Measurements from ENCODE around the gene RNF149. TPM values are rescaled to one million over a fixed set of nuclear protein-coding genes. Genes with fewer than 3 reads are reported as not detected.
"Not testable (repeated sequence)": the region's sequence is repeated elsewhere in the genome, so short reads cannot be mapped to it uniquely, and the experiment has no call there.

The RNF149 gene
- total RNA-seq, 1 donor from 2014 or later = 35.0 TPM

- Histone ChIP-seq H3K4me2 (peak overlapping the region; percentile 78), H3K4me1 (peaks cover 17% of the 10 kb centered on the region), H4K20me1 (ENCODE audit: low read depth) (peaks cover 17% of the 10 kb centered on the region), H3F3A (ENCODE audit: low read depth) (peaks cover 13% of the 10 kb centered on the region), H3K36me3 (no peaks in the 10 kb centered on the region), H2AFZ (replicated peaks) (peak overlapping the region; percentile 94), H3K27ac (no peak overlapping the region), H3K9me3 (ENCODE audit: low read depth) (no peaks in the 10 kb centered on the region), H3K79me2 (ENCODE audit: low read depth) (peaks cover 37% of the 10 kb centered on the region), H3K27me3 (no peaks in the 10 kb centered on the region), H3K9ac (no peak overlapping the region), H3K4me3 (peak overlapping the region; percentile 91)
- DNase-seq (ENCODE audit: low spot score) = peak; percentile 42
- peaks cover 7% of the 10 kb centered on the region for H3K36me3 Mint-ChIP-seq
- H3K4me3 Mint-ChIP-seq = peak overlapping the region; percentile 97
- TF ChIP-seq CTCF (IDR thresholded peaks at IDR 0.05) (peak; percentile 39), EZH2 (IDR thresholded peaks at IDR 0.05) (no peak), EZH2phosphoT487 (IDR thresholded peaks at IDR 0.05) (no peak)
- H3K27ac Mint-ChIP-seq = peak overlapping the region; percentile 82
- H3K9me3 Mint-ChIP-seq = peaks cover 3% of the 10 kb centered on the region
- H3K27me3 Mint-ChIP-seq (ENCODE audit: insufficient read depth, low read depth) = peaks cover 5% of the 10 kb centered on the region
- peaks cover 25% of the 10 kb centered on the region for H3K4me1 Mint-ChIP-seq
Measured at GRCh38 chr2:101251844-101252407, 56.6 kb downstream of the RNF149 start.

GRCh38 chr2:101251246-101251781 lies 57.2 kb downstream of the RNF149 start:
- not testable (repeated sequence) for H3K27ac ChIP-seq; H3K36me3 ChIP-seq; H3K27ac Mint-ChIP-seq; H3K27me3 ChIP-seq; H3K9me3 Mint-ChIP-seq; H3K9me3 ChIP-seq (ENCODE audit: low read depth); H3K4me3 ChIP-seq; H3K9ac ChIP-seq; H3K27me3 Mint-ChIP-seq (ENCODE audit: insufficient read depth, low read depth); DNase-seq (ENCODE audit: low spot score); H2AFZ ChIP-seq (replicated peaks); H3K36me3 Mint-ChIP-seq
- peaks cover 17% of the 10 kb centered on the region for H4K20me1 ChIP-seq (ENCODE audit: low read depth)
- peaks cover 31% of the 10 kb centered on the region for H3K79me2 ChIP-seq (ENCODE audit: low read depth)
- Mint-ChIP-seq H3K4me3 (peak overlapping the region; percentile 74), H3K4me1 (peaks cover 25% of the 10 kb centered on the region)
- H3F3A ChIP-seq (ENCODE audit: low read depth) = peaks cover 13% of the 10 kb centered on the region
- H3K4me2 ChIP-seq = peak overlapping the region; percentile 78
- H3K4me1 ChIP-seq = peaks cover 17% of the 10 kb centered on the region

GRCh38 chr2:101249826-101250225 lies 58.7 kb downstream of the RNF149 start:
- Histone ChIP-seq H3F3A (ENCODE audit: low read depth) (peaks cover 13% of the 10 kb centered on the region), H3K4me1 (peaks cover 17% of the 10 kb centered on the region), H3K4me3 (no peak overlapping the region), H3K79me2 (ENCODE audit: low read depth) (peaks cover 18% of the 10 kb centered on the region), H3K27me3 (no peaks in the 10 kb centered on the region), H3K9me3 (ENCODE audit: low read depth) (no peaks in the 10 kb centered on the region), H2AFZ (replicated peaks) (no peak overlapping the region), H4K20me1 (ENCODE audit: low read depth) (peaks cover 16% of the 10 kb centered on the region), H3K27ac (no peak overlapping the region), H3K36me3 (no peaks in the 10 kb centered on the region), H3K9ac (no peak overlapping the region), H3K4me2 (no peak overlapping the region)
- Mint-ChIP-seq H3K27me3 (ENCODE audit: insufficient read depth, low read depth) (peaks cover 3% of the 10 kb centered on the region), H3K36me3 (no peaks in the 10 kb centered on the region), H3K4me3 (no peak overlapping the region), H3K27ac (no peak overlapping the region), H3K9me3 (peaks cover 3% of the 10 kb centered on the region), H3K4me1 (peaks cover 22% of the 10 kb centered on the region)
- TF ChIP-seq EZH2 (IDR thresholded peaks at IDR 0.05) = no peak
- no peak for TF ChIP-seq EZH2phosphoT487 (IDR thresholded peaks at IDR 0.05)
- no peak for TF ChIP-seq CTCF (IDR thresholded peaks at IDR 0.05)
- DNase-seq (ENCODE audit: low spot score) = no peak

GRCh38 chr2:101248756-101249155 lies 59.7 kb downstream of the RNF149 start:
- not testable (repeated sequence) for H3K9me3 ChIP-seq (ENCODE audit: low read depth); H3K79me2 ChIP-seq (ENCODE audit: low read depth); H4K20me1 ChIP-seq (ENCODE audit: low read depth); H3K36me3 ChIP-seq; H3K9ac ChIP-seq; H3K4me3 ChIP-seq; H3K27me3 Mint-ChIP-seq (ENCODE audit: insufficient read depth, low read depth); H3K9me3 Mint-ChIP-seq; H3K27ac ChIP-seq; H3K4me2 ChIP-seq; H2AFZ ChIP-seq (replicated peaks); DNase-seq (ENCODE audit: low spot score); H3K27me3 ChIP-seq; H3K36me3 Mint-ChIP-seq; H3K27ac Mint-ChIP-seq; H3K4me3 Mint-ChIP-seq
- H3K4me1 Mint-ChIP-seq = peaks cover 15% of the 10 kb centered on the region
- Histone ChIP-seq H3K4me1 (peaks cover 11% of the 10 kb centered on the region), H3F3A (ENCODE audit: low read depth) (peaks cover 13% of the 10 kb centered on the region)

GRCh38 chr2:101245468-101245867 lies 63.0 kb downstream of the RNF149 start:
- not testable (repeated sequence) for H3K4me2 ChIP-seq; H3K36me3 Mint-ChIP-seq; H3K9me3 ChIP-seq (ENCODE audit: low read depth); H3K27ac ChIP-seq; H3K4me1 ChIP-seq; H3K27me3 Mint-ChIP-seq (ENCODE audit: insufficient read depth, low read depth); H3K27me3 ChIP-seq; H3K27ac Mint-ChIP-seq; H3K4me3 ChIP-seq; H3K4me1 Mint-ChIP-seq; H3K9ac ChIP-seq; DNase-seq (ENCODE audit: low spot score); H3K79me2 ChIP-seq (ENCODE audit: low read depth); H3K36me3 ChIP-seq; H3F3A ChIP-seq (ENCODE audit: low read depth); H3K9me3 Mint-ChIP-seq; H3K4me3 Mint-ChIP-seq; H2AFZ ChIP-seq (replicated peaks); H4K20me1 ChIP-seq (ENCODE audit: low read depth)

GRCh38 chr2:101244899-101245298 lies 63.6 kb downstream of the RNF149 start:
- not testable (repeated sequence) for H3K27ac Mint-ChIP-seq

More at GRCh38 chr2:101244899-101245298, 63.6 kb downstream of the RNF149 start:
- H2AFZ ChIP-seq (replicated peaks); H3F3A ChIP-seq (ENCODE audit: low read depth); H3K36me3 Mint-ChIP-seq; H3K36me3 ChIP-seq; DNase-seq (ENCODE audit: low spot score); H3K4me1 ChIP-seq; H3K4me2 ChIP-seq; H3K27me3 ChIP-seq; H3K79me2 ChIP-seq (ENCODE audit: low read depth); H3K9ac ChIP-seq; H3K4me3 Mint-ChIP-seq; H3K4me1 Mint-ChIP-seq; H3K27me3 Mint-ChIP-seq (ENCODE audit: insufficient read depth, low read depth); H3K27ac ChIP-seq; H3K9me3 Mint-ChIP-seq; H4K20me1 ChIP-seq (ENCODE audit: low read depth); H3K4me3 ChIP-seq; H3K9me3 ChIP-seq (ENCODE audit: low read depth): not testable (repeated sequence)
